BLaER1 treated with 17β-estradiol and CSF1 and Interleukin-3, amounts not matched to agents 10 nM and 100 nM (cell line): ENCODE data around the gene CFLAR.

ENCODE experiments used
- H3K27ac ChIP-seq, 11 experiments: shearing (Covaris generic); formaldehyde crosslinking; 2 replicates each; pipeline ENCODE4 v1.8.1; 2022
- H3K27me3 ChIP-seq, 11 experiments: shearing (Covaris generic); formaldehyde crosslinking; 2 replicates each; pipeline ENCODE4 v1.8.1; 2022
- H3K36me3 ChIP-seq, 11 experiments: shearing (Covaris generic); formaldehyde crosslinking; 2 replicates each; pipeline ENCODE4 v1.8.1; 2022
- H3K4me1 ChIP-seq, 10 experiments: shearing (Covaris generic); formaldehyde crosslinking; 2 replicates each; pipeline ENCODE4 v1.8.1; 2022
- H3K4me2 ChIP-seq, 11 experiments: shearing (Covaris generic); formaldehyde crosslinking; 2 replicates each; pipeline ENCODE4 v1.8.1; 2022
- H3K4me3 ChIP-seq, 10 experiments: shearing (Covaris generic); formaldehyde crosslinking; 2 replicates each; pipeline ENCODE4 v1.8.1; 2022
- H3K9ac ChIP-seq, 11 experiments: shearing (Covaris generic); formaldehyde crosslinking; 2 replicates each; pipeline ENCODE4 v1.8.1; 2022
- H3K9me3 ChIP-seq, 11 experiments: shearing (Covaris generic); formaldehyde crosslinking; replicated peaks in 1 of 11; 2 replicates each; pipeline ENCODE4 v1.8.1; 2022
- H4K20me1 ChIP-seq, 11 experiments: shearing (Covaris generic); formaldehyde crosslinking; 2 replicates each; pipeline ENCODE4 v1.8.1; 2022
- Cebpa-rat ChIP-seq, 11 experiments: shearing (Covaris generic); IDR thresholded peaks; 2 replicates each; pipeline ENCODE4 v1.8.1; 2022

CFLAR gene

DNA sequence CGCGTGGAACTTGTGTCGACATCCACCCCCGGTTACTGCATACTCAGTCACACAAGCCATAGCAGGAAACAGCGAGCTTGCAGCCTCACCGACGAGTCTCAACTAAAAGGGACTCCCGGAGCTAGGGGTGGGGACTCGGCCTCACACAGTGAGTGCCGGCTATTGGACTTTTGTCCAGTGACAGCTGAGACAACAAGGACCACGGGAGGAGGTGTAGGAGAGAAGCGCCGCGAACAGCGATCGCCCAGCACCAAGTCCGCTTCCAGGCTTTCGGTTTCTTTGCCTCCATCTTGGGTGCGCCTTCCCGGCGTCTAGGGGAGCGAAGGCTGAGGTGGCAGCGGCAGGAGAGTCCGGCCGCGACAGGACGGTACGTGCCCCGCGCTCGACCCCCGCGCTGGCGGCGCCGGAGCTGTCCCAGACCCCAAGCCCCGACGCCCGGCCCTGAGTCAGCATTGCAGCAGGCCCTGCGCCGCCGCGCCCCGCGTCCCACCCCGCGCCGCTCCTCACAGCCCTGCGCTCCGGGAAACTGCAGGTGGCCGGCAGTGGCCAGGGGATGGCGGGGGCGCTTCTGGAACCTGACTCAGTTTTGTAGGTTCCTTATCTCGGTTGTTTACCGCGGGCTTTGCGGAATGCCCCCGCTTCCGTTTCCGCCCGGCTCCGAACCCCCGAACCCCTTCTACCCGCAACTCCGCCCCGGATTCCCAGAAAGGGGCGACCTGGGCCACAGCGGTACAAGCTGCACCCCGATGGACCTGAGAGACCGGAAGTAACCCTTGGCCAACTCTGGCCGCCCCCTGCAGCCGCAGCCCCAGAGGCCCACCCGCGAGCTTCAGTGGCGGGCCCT is at the start of gene CFLAR:
Gene CFLAR, plus strand, starts transcription at position 50 of the 844 bp plus-strand sequence. CDS start 13,702 bp downstream, outside the sequence.
- no peaks in the 10 kb centered on the region for H3K27me3 ChIP-seq
- TF ChIP-seq Cebpa-rat (IDR thresholded peaks at IDR 0.05) = peak in 3 of 11 experiments; percentile 6 to 39 (median 8); a peak in 5 of 22 replicates
- peaks cover 35 to 55% (median 40%) of the 10 kb centered on the region in 10 experiments for H3K4me1 ChIP-seq
- peak within 1 kb of the TSS; percentile 74 to 92 (median 80) for H3K4me3 ChIP-seq
- H3K27ac ChIP-seq = peak within 1 kb of the TSS; percentile 96 to 100 (median 99)
- H4K20me1 ChIP-seq = peaks cover 0 to 12% (median 0%) of the 10 kb centered on the region in 11 experiments; a peak in 6 of 22 replicates
- no peaks in the 10 kb centered on the region; a peak in 1 of 22 replicates for H3K36me3 ChIP-seq
- H3K4me2 ChIP-seq = peak within 1 kb of the TSS; percentile 84 to 99 (median 92)
- H3K9ac ChIP-seq = peak within 1 kb of the TSS; percentile 92 to 99 (median 98)
- peaks cover 0 to 3% (median 0%) of the 10 kb centered on the region in 11 experiments; a peak in 1 of 22 replicates for H3K9me3 ChIP-seq

DNA sequence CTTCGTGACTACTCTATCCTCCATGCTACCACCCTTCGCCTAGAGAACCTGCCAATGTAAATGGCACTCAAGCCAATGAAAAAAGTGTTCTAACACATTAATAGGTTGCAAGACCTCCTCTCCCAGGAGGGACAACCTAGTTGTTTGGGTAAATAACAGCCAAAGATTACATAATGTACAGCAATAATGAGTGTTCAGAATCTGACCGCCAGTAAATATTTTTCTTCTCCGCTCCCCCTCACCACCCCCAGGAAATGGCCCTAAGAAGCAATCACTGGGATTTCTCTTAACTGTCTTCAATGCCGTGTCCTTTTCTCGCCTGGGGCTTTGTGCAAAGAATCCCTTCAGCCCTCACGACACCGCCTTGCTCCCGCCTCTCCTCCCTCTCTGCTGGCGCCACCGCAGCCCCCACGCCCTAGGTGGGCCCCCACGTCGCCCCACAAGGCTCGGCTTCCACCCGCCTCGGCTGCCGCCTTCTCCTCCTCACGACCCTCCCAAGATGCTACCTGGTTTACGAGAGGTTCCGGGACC is 45.0 kb upstream of the CFLAR start:
- peaks cover 31 to 46% (median 41%) of the 10 kb centered on the region in 10 experiments for H3K4me1 ChIP-seq
- peak overlapping the region; percentile 85 to 97 (median 94) for H3K9ac ChIP-seq
- peaks cover 0 to 3% (median 0%) of the 10 kb centered on the region in 11 experiments; a peak in 2 of 22 replicates for H3K36me3 ChIP-seq
- no peaks in the 10 kb centered on the region; a peak in 1 of 22 replicates for H3K9me3 ChIP-seq
- peaks cover 5 to 46% (median 25%) of the 10 kb centered on the region in 11 experiments; a peak in 16 of 22 replicates for H4K20me1 ChIP-seq
- peak overlapping the region; percentile 75 to 99 (median 91) for H3K4me2 ChIP-seq
- H3K4me3 ChIP-seq = peak overlapping the region; percentile 70 to 96 (median 90)
- no peaks in the 10 kb centered on the region for H3K27me3 ChIP-seq
- peak overlapping the region; percentile 85 to 97 (median 94) for H3K27ac ChIP-seq
- no peak for TF ChIP-seq Cebpa-rat (IDR thresholded peaks at IDR 0.05)

DNA sequence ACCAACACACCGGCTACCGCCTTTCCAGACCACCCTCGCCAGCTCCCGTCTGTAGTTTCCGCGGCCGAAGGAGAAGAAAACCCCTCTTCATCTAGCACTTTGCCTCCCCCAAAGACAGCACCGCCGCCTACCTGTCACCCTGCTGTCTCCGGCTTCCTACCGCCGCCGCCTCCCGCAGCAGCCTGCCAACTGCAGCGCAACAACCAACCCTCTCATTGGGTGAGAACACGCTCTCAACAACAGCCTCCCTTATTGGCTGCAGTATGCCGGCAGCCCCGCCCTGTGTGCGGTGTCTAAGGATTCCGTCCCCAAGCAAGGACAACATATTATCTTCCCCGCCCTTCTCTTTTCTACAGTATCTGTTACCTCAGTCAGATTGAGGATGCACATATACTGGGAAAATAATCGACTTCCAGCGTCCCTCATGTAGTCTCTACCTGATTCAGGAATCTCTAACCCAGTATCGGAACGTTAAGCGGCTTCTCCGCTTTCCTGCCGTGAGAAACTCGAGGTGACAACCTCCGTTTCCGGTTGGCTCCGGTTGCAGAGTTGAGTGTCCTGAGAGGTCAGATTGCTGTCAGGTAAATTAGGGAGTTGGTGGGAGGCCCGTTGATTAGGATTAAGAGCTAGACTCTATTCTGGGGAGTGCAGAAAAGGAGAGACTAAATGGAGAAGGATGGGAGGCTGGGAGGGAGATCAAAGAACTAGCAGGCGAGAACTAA is 44.3 kb upstream of the CFLAR start, which contains the start of the genes HYCC2 and NDUFB3:
Gene HYCC2, minus strand, starts transcription at position 193 of the 722 bp plus-strand sequence. CDS start 47,662 bp downstream, outside the sequence.
Gene NDUFB3, plus strand, starts transcription at position 523 of the 722 bp plus-strand sequence. CDS start 6,882 bp downstream, outside the sequence.
- Histone ChIP-seq H3K4me2 (peak within 1 kb of the TSS; percentile 81 to 99 (median 91)), H3K36me3 (peaks cover 0 to 3% (median 0%) of the 10 kb centered on the region in 11 experiments; a peak in 2 of 22 replicates), H3K27ac (peak within 1 kb of the TSS; percentile 85 to 97 (median 94)), H4K20me1 (peaks cover 5 to 39% (median 19%) of the 10 kb centered on the region in 11 experiments; a peak in 14 of 22 replicates), H3K4me3 (peak within 1 kb of the TSS; percentile 70 to 96 (median 90)), H3K27me3 (no peaks in the 10 kb centered on the region), H3K4me1 (peaks cover 31 to 46% (median 41%) of the 10 kb centered on the region in 10 experiments), H3K9ac (peak within 1 kb of the TSS; percentile 85 to 97 (median 94)), H3K9me3 (no peaks in the 10 kb centered on the region; a peak in 1 of 22 replicates)
- TF ChIP-seq Cebpa-rat (IDR thresholded peaks at IDR 0.05) = no peak

DNA sequence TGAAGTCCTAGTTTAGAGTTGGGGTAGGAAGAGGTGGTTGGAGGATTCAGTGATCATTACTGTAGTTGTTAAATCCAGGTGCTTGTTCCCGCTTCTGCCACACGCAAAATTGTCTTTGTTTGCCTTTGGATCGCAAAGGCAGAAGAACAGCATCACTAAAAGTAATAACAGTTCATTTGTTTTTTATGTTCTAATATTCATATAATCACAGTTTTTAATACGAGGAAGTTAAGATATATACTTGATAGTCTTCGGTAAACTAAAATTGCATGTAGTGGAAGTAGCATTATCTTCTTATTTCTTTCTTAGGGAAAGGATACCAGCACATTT is 43.8 kb upstream of the CFLAR start:
- H3K4me1 ChIP-seq = peaks cover 31 to 46% (median 41%) of the 10 kb centered on the region in 10 experiments
- no peaks in the 10 kb centered on the region for H3K27me3 ChIP-seq
- peak overlapping the region; percentile 85 to 97 (median 94); a peak in 21 of 22 replicates for H3K27ac ChIP-seq
- H3K4me2 ChIP-seq = peak overlapping the region; percentile 61 to 95 (median 82)
- H3K9ac ChIP-seq = peak overlapping the region; percentile 85 to 97 (median 94)
- H3K9me3 ChIP-seq = no peaks in the 10 kb centered on the region; a peak in 1 of 22 replicates
- H3K36me3 ChIP-seq = peaks cover 0 to 3% (median 0%) of the 10 kb centered on the region in 11 experiments; a peak in 1 of 22 replicates
- peaks cover 1 to 34% (median 15%) of the 10 kb centered on the region in 11 experiments; a peak in 14 of 22 replicates for H4K20me1 ChIP-seq
- TF ChIP-seq Cebpa-rat (IDR thresholded peaks at IDR 0.05) = no peak
- H3K4me3 ChIP-seq = peak overlapping the region; percentile 70 to 96 (median 90)

DNA sequence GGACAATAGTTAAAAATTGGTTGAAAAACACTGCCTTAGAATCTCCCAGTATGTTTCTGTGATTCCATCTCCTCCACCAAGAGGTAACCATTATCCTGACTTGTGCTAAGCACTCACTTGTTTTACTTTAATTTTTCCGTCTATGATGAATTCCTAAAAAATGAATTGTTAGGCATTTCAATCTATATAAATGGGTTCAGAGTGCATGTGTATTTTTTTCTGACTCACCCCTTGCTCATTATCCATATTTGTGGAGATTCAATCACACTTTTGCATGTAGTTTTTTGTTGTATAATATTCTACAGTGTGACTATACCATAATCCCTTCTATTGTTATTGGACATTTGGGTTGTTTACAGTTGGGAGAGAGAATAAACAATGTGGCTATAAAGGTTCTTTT is 42.9 kb upstream of the CFLAR start:
- H3K27ac ChIP-seq = 0 out of 22 replicates have a peak overlapping the region, but pooled peaks of 1 of the 11 experiments have one; percentile 97
- peak overlapping the region; percentile 70 to 96 (median 90); a peak in 16 of 20 replicates for H3K4me3 ChIP-seq
- peaks cover 28 to 42% (median 38%) of the 10 kb centered on the region in 10 experiments for H3K4me1 ChIP-seq
- peak overlapping the region; percentile 61 to 95 (median 82) for H3K4me2 ChIP-seq
- no peaks in the 10 kb centered on the region for H3K27me3 ChIP-seq
- peak overlapping the region; percentile 85 to 97 (median 94); a peak in 12 of 22 replicates for H3K9ac ChIP-seq
- no peak for TF ChIP-seq Cebpa-rat (IDR thresholded peaks at IDR 0.05)
- H3K36me3 ChIP-seq = peaks cover 0 to 3% (median 0%) of the 10 kb centered on the region in 11 experiments; a peak in 1 of 22 replicates
- H4K20me1 ChIP-seq = peaks cover 0 to 25% (median 10%) of the 10 kb centered on the region in 11 experiments; a peak in 12 of 22 replicates
- no peaks in the 10 kb centered on the region; a peak in 1 of 22 replicates for H3K9me3 ChIP-seq

DNA sequence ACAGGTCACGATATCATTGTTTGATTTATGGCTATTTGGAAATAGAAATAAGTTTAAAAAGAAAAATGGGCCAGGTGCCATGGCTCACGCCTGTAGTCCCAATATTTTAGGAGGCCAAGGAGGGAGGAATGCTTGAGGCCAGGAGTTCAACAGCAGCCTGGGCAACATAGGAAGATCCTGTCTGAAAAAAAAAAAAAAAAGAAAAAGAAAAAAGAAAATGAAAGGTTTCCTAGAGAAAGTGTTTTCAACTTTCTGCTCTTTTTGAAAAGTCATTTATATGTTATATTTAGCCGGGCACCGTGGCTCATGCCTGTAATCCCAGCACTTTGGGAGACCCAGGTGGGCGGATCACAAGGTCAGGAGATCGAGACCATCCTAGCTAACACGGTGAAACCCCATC is 41.0 kb upstream of the CFLAR start:
- H3K9ac ChIP-seq = no peak overlapping the region
- H3K4me3 ChIP-seq = no peak overlapping the region
- TF ChIP-seq Cebpa-rat (IDR thresholded peaks at IDR 0.05) = no peak
- H4K20me1 ChIP-seq = peaks cover 0 to 13% (median 0%) of the 10 kb centered on the region in 11 experiments; a peak in 9 of 22 replicates
- H3K27ac ChIP-seq = no peak overlapping the region
- H3K9me3 ChIP-seq = no peaks in the 10 kb centered on the region; a peak in 1 of 22 replicates
- H3K27me3 ChIP-seq = no peaks in the 10 kb centered on the region
- H3K36me3 ChIP-seq = peaks cover 13 to 21% (median 14%) of the 10 kb centered on the region in 11 experiments
- no peak overlapping the region for H3K4me2 ChIP-seq
- peaks cover 19 to 29% (median 21%) of the 10 kb centered on the region in 10 experiments for H3K4me1 ChIP-seq

DNA sequence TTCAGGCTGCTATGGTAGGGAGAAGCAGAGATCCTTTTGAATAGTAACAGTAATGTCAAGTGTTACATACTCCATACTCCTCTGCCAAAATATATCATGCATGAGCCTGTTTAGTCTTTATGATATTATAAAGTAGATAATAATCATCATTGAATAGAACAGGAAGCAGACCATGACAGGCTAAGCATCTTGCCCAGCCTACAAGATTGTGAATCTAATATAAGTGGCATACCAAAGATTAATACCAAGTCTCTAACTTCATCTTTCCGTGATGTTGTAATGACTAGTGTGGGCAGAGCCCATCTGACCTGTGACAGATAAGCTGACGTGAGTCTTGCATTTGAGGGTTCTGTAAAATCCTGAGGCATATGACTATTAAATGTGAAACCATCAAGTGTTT is 31.1 kb upstream of the CFLAR start:
- Histone ChIP-seq H4K20me1 (peaks cover 0 to 11% (median 0%) of the 10 kb centered on the region in 11 experiments; a peak in 4 of 22 replicates), H3K9ac (no peak overlapping the region), H3K27me3 (no peaks in the 10 kb centered on the region), H3K36me3 (peaks cover 88 to 100% (median 98%) of the 10 kb centered on the region in 11 experiments), H3K27ac (no peak overlapping the region), H3K4me2 (no peak overlapping the region), H3K4me3 (no peak overlapping the region), H3K9me3 (no peaks in the 10 kb centered on the region), H3K4me1 (no peaks in the 10 kb centered on the region)
- TF ChIP-seq Cebpa-rat (IDR thresholded peaks at IDR 0.05) = no peak

DNA sequence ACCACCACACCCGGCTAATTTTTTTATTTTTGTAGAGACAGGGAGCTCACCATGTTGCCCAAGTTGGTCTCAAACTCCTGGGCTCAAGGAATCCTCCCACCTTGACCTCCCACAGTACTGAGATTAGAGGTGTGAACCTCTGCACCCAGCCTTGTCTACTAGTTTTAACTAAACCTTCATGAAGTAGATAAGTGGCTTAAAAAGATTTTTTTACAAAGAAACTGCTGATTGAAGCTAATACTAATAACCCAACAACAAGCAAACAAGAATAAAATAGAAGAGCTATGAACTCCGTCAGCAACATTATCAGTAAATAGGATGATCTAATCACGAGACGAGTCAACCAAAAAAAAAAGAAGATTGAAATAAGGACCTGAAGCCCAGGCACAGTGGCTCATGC is 25.4 kb upstream of the CFLAR start:
- no peaks in the 10 kb centered on the region for H3K4me1 ChIP-seq
- no peak overlapping the region for H3K4me2 ChIP-seq
- no peaks in the 10 kb centered on the region for H4K20me1 ChIP-seq
- H3K36me3 ChIP-seq = peaks cover 48 to 75% (median 55%) of the 10 kb centered on the region in 11 experiments
- H3K27me3 ChIP-seq = no peaks in the 10 kb centered on the region
- TF ChIP-seq Cebpa-rat (IDR thresholded peaks at IDR 0.05) = no peak
- no peaks in the 10 kb centered on the region for H3K9me3 ChIP-seq
- no peak overlapping the region for H3K27ac ChIP-seq
- H3K4me3 ChIP-seq = no peak overlapping the region
- no peak overlapping the region for H3K9ac ChIP-seq
